Muscle layer of colon (tissue), 2 donors: ENCODE data around the gene UPP2.

Source experiments
- H3K27ac ChIP-seq: one replicate; pipeline ENCODE4 v1.7.0; 2013; ENCODE audit warnings: low read depth, mild to moderate bottlenecking, low read length, moderate library complexity
- H3K27me3 ChIP-seq, 2 donors: one replicate each; pipeline ENCODE4 v1.7.0; 2013; ENCODE audit warnings: low read length in 2 of 2, mild to moderate bottlenecking in 2 of 2; ENCODE audit not compliant: insufficient read depth in 2 of 2, control insufficient read depth in 1 of 2
- H3K36me3 ChIP-seq: one replicate; pipeline ENCODE4 v1.7.0; 2013; ENCODE audit warnings: mild to moderate bottlenecking, low read length; ENCODE audit not compliant: insufficient read depth
- H3K4me1 ChIP-seq: one replicate; pipeline ENCODE4 v1.7.0; 2013; ENCODE audit warnings: mild to moderate bottlenecking, low read length; ENCODE audit not compliant: insufficient read depth
- H3K4me3 ChIP-seq, 2 donors: one replicate each; pipeline ENCODE4 v1.7.0; 2013; ENCODE audit warnings: low read length in 2 of 2, low read depth in 1 of 2, mild to moderate bottlenecking in 1 of 2, moderate library complexity in 1 of 2
- H3K9ac ChIP-seq: one replicate; pipeline ENCODE4 v1.7.0; 2013; ENCODE audit warnings: low read length
- H3K9me3 ChIP-seq: one replicate; pipeline ENCODE4 v1.7.0; 2013; ENCODE audit warnings: mild to moderate bottlenecking, low read length
- donor health status: abdominal sarcoma.
- donor health status: Adenocarcinoma of cecum.

UPP2 gene

GRCh38 chr2:158128168-158128973, 26.7 kb downstream of the UPP2 start:
- H3K4me3 ChIP-seq = no peak overlapping the region
- no peaks in the 10 kb centered on the region for H3K36me3 ChIP-seq
- H3K4me1 ChIP-seq = no peaks in the 10 kb centered on the region
- no peak overlapping the region for H3K27ac ChIP-seq
- H3K9ac ChIP-seq = no peak overlapping the region
- no peaks in the 10 kb centered on the region for H3K9me3 ChIP-seq
- no peaks in the 10 kb centered on the region for H3K27me3 ChIP-seq

DNA sequence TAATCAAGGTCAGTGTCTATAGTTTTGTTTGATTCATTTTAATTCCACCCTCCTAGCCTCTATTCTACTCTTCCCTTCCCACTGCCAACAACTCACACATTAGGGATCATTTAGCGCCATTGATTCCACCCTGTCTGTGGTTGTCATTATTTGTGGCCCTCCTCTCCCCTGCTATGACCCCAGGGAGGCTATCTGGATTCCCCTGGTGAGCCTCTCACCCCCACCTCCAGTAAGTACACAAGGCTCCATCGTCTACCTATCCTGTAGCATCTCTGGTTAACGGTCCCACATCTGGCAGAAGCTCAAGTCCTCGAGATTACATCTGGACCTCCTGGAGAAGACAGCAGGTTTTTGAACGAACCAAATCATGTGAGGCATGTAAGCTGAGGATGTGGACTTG, 27.4 kb downstream of the UPP2 start:
- Histone ChIP-seq H3K36me3 (no peaks in the 10 kb centered on the region), H3K4me1 (no peaks in the 10 kb centered on the region), H3K4me3 (no peak overlapping the region), H3K27ac (no peak overlapping the region), H3K9me3 (no peaks in the 10 kb centered on the region), H3K9ac (no peak overlapping the region), H3K27me3 (no peaks in the 10 kb centered on the region)

GRCh38 chr2:158130832-158131473, 29.3 kb downstream of the UPP2 start:
- Histone ChIP-seq H3K27ac (no peak overlapping the region), H3K4me3 (no peak overlapping the region), H3K9ac (no peak overlapping the region), H3K36me3 (no peaks in the 10 kb centered on the region), H3K9me3 (no peaks in the 10 kb centered on the region), H3K27me3 (no peaks in the 10 kb centered on the region), H3K4me1 (no peaks in the 10 kb centered on the region)

DNA sequence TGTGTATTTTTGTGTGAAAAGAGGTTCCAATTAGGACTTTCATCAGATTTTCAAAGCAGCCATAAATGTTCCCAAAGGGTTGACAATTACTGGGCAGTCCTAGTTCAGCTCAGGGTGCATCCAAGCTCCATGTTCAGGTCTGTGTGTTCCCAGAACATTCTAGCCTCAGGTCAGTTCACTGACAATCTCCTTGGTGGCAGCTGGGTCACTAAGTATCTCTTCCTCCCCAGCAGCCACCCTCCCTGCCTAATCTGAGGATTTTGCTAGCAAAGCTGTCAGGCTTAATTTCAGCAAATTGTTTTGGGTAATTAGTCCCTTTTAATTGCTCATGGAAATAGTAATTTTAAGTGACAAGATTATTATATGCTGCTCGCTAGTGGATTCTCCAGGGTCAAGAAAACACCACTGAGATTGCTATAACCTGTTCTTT, 29.8 kb downstream of the UPP2 start:
- no peak overlapping the region for H3K9ac ChIP-seq
- no peak overlapping the region for H3K27ac ChIP-seq
- H3K9me3 ChIP-seq = no peaks in the 10 kb centered on the region
- H3K27me3 ChIP-seq = no peaks in the 10 kb centered on the region
- no peaks in the 10 kb centered on the region for H3K4me1 ChIP-seq
- H3K4me3 ChIP-seq = no peak overlapping the region
- no peaks in the 10 kb centered on the region for H3K36me3 ChIP-seq

- H3K9me3 ChIP-seq = no peaks in the 10 kb centered on the region
- no peak overlapping the region for H3K4me3 ChIP-seq
- no peak overlapping the region for H3K9ac ChIP-seq
- no peak overlapping the region for H3K27ac ChIP-seq
- no peaks in the 10 kb centered on the region for H3K4me1 ChIP-seq
- H3K27me3 ChIP-seq = no peaks in the 10 kb centered on the region
- no peaks in the 10 kb centered on the region for H3K36me3 ChIP-seq
Observed at GRCh38 chr2:158131919-158132566, 30.4 kb downstream of the UPP2 start.

DNA sequence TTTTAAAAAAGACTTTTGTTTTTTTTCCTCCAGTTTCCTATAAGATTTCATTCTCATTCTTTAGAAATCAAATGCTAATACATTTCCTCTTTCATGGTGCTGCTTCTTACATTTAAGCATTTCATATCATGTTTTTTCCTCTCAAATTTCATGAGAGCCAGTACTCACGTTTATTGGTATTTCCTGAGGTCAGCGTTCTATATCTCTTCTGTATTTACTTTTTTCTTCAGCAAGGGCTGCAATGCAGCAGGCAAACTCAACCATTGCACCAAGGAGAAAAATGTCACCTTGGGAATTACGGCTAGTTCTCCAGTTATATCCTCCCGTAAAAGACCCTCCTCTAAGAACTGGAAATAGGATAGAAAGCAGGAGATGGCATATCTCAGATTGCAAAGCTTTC, 32.4 kb downstream of the UPP2 start:
- no peak overlapping the region for H3K9ac ChIP-seq
- H3K36me3 ChIP-seq = no peaks in the 10 kb centered on the region
- no peak overlapping the region for H3K4me3 ChIP-seq
- no peaks in the 10 kb centered on the region for H3K4me1 ChIP-seq
- H3K27ac ChIP-seq = no peak overlapping the region
- no peaks in the 10 kb centered on the region for H3K9me3 ChIP-seq
- H3K27me3 ChIP-seq = no peaks in the 10 kb centered on the region

GRCh38 chr2:158134655-158135054, 33.0 kb downstream of the UPP2 start:
- no peak overlapping the region for H3K9ac ChIP-seq
- H3K27ac ChIP-seq = no peak overlapping the region
- no peaks in the 10 kb centered on the region for H3K4me1 ChIP-seq
- H3K9me3 ChIP-seq = no peaks in the 10 kb centered on the region
- H3K27me3 ChIP-seq = no peaks in the 10 kb centered on the region
- H3K4me3 ChIP-seq = no peak overlapping the region
- H3K36me3 ChIP-seq = no peaks in the 10 kb centered on the region

- no peak overlapping the region for H3K27ac ChIP-seq
- no peaks in the 10 kb centered on the region for H3K9me3 ChIP-seq
- H3K9ac ChIP-seq = no peak overlapping the region
- no peaks in the 10 kb centered on the region for H3K4me1 ChIP-seq
- no peaks in the 10 kb centered on the region for H3K27me3 ChIP-seq
- H3K36me3 ChIP-seq = no peaks in the 10 kb centered on the region
- no peak overlapping the region for H3K4me3 ChIP-seq
Observed at GRCh38 chr2:158135096-158135495, 33.4 kb downstream of the UPP2 start.

DNA sequence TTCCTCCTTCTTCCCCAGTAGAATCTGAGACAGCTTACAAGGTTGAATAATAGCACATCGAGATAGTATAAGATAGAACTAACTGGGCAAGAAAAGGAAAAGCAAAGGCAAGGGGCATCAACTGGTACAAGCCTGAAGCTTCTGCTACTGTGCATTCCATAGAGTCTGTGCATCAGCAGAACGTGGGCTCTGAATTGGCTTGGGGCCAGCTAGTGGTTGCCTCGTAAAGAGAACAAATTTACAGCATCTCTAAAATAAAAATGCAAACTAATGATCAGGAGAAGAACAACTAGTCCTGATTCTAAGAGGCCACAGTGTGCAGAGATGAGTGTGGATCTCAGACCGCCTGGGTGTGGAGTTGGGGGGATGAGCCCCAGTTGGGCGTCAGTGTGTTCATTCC, 36.6 kb downstream of the UPP2 start:
- no peak overlapping the region for H3K4me3 ChIP-seq
- H3K27me3 ChIP-seq = no peaks in the 10 kb centered on the region
- no peak overlapping the region for H3K9ac ChIP-seq
- H3K36me3 ChIP-seq = no peaks in the 10 kb centered on the region
- H3K4me1 ChIP-seq = no peaks in the 10 kb centered on the region
- H3K9me3 ChIP-seq = no peaks in the 10 kb centered on the region
- H3K27ac ChIP-seq = no peak overlapping the region

- H3K9ac ChIP-seq = no peak overlapping the region
- no peaks in the 10 kb centered on the region for H3K9me3 ChIP-seq
- no peaks in the 10 kb centered on the region for H3K36me3 ChIP-seq
- no peaks in the 10 kb centered on the region for H3K4me1 ChIP-seq
- no peak overlapping the region for H3K4me3 ChIP-seq
- H3K27me3 ChIP-seq = no peaks in the 10 kb centered on the region
- H3K27ac ChIP-seq = no peak overlapping the region
Observed at GRCh38 chr2:158140201-158140600, 38.5 kb downstream of the UPP2 start.

GRCh38 chr2:158142165-158142564, 40.5 kb downstream of the UPP2 start:
- H3K4me1 ChIP-seq = no peaks in the 10 kb centered on the region
- no peaks in the 10 kb centered on the region for H3K36me3 ChIP-seq
- H3K27me3 ChIP-seq = no peaks in the 10 kb centered on the region
- H3K9ac ChIP-seq = no peak overlapping the region
- no peak overlapping the region for H3K27ac ChIP-seq
- H3K9me3 ChIP-seq = no peaks in the 10 kb centered on the region
- no peak overlapping the region for H3K4me3 ChIP-seq
